ENCODE results near the gene CYB561D1. TPM values are rescaled to one million over a fixed set of nuclear protein-coding genes. Genes with fewer than 3 reads are reported as not detected.

The CYB561D1 gene
- total RNA-seq, 2 donors from 2014 or later = 15.8 to 16.5 TPM

- Mint-ChIP-seq H3K9me3 (no peaks in the 10 kb centered on the region), H3K36me3 (ENCODE audit: insufficient read depth in 2 of 2) (no peaks in the 10 kb centered on the region), H3K4me3 (peak overlapping the region; percentile 78 to 79), H3K27me3 (ENCODE audit: low read depth) (no peaks in the 10 kb centered on the region), H3K4me1 (ENCODE audit: low read depth) (peaks cover 24% of the 10 kb centered on the region), H3K27ac (peak overlapping the region; percentile 94)
- DNase-seq (no peak), ATAC-seq (replicated peaks in 1 of 2) (no peak)
Measured at GRCh38 chr1:109531826-109532364, 38.0 kb downstream of the CYB561D1 start.

GRCh38 chr1:109532365-109533136 lies 38.7 kb downstream of the CYB561D1 start:
- Mint-ChIP-seq H3K4me1 (ENCODE audit: low read depth) (peaks cover 24% of the 10 kb centered on the region), H3K4me3 (peak overlapping the region; percentile 78 to 79), H3K9me3 (no peaks in the 10 kb centered on the region), H3K36me3 (ENCODE audit: insufficient read depth in 2 of 2) (no peaks in the 10 kb centered on the region), H3K27me3 (ENCODE audit: low read depth) (no peaks in the 10 kb centered on the region), H3K27ac (peak overlapping the region; percentile 94)
- peak; percentile 91 to 92 for ATAC-seq (replicated peaks in 1 of 2)
- peak; percentile 90 to 93 for DNase-seq

- Mint-ChIP-seq H3K36me3 (ENCODE audit: insufficient read depth in 2 of 2) (no peaks in the 10 kb centered on the region), H3K9me3 (no peaks in the 10 kb centered on the region), H3K4me1 (ENCODE audit: low read depth) (peaks cover 24% of the 10 kb centered on the region), H3K27me3 (ENCODE audit: low read depth) (no peaks in the 10 kb centered on the region), H3K27ac (no peak overlapping the region), H3K4me3 (no peak overlapping the region)
- DNase-seq = no peak
- ATAC-seq (replicated peaks in 1 of 2) = no peak
Measured at GRCh38 chr1:109534307-109534858, 40.5 kb downstream of the CYB561D1 start.

GRCh38 chr1:109535481-109535880 lies 41.6 kb downstream of the CYB561D1 start:
- H3K27me3 Mint-ChIP-seq (ENCODE audit: low read depth) = no peaks in the 10 kb centered on the region
- DNase-seq (no peak), ATAC-seq (replicated peaks in 1 of 2) (no peak)
- H3K4me1 Mint-ChIP-seq (ENCODE audit: low read depth) = peaks cover 24% of the 10 kb centered on the region
- no peak overlapping the region for H3K4me3 Mint-ChIP-seq
- H3K9me3 Mint-ChIP-seq = no peaks in the 10 kb centered on the region
- H3K36me3 Mint-ChIP-seq (ENCODE audit: insufficient read depth in 2 of 2) = no peaks in the 10 kb centered on the region
- H3K27ac Mint-ChIP-seq = no peak overlapping the region

GRCh38 chr1:109535971-109536491 lies 42.1 kb downstream of the CYB561D1 start:
- peaks cover 19% of the 10 kb centered on the region for H3K4me1 Mint-ChIP-seq (ENCODE audit: low read depth)
- H3K9me3 Mint-ChIP-seq = no peaks in the 10 kb centered on the region
- no peaks in the 10 kb centered on the region for H3K36me3 Mint-ChIP-seq (ENCODE audit: insufficient read depth in 2 of 2)
- H3K27ac Mint-ChIP-seq = no peak overlapping the region
- DNase-seq (no peak), ATAC-seq (replicated peaks in 1 of 2) (no peak)
- no peaks in the 10 kb centered on the region for H3K27me3 Mint-ChIP-seq (ENCODE audit: low read depth)
- H3K4me3 Mint-ChIP-seq = no peak overlapping the region

GRCh38 chr1:109537450-109538178 lies 43.7 kb downstream of the CYB561D1 start:
- no peak for ATAC-seq (replicated peaks in 1 of 2)
- DNase-seq = no peak
- H3K4me3 Mint-ChIP-seq = no peak overlapping the region
- H3K27ac Mint-ChIP-seq = no peak overlapping the region
- H3K9me3 Mint-ChIP-seq = no peaks in the 10 kb centered on the region
- peaks cover 3% of the 10 kb centered on the region for H3K4me1 Mint-ChIP-seq (ENCODE audit: low read depth)
- H3K36me3 Mint-ChIP-seq (ENCODE audit: insufficient read depth in 2 of 2) = no peaks in the 10 kb centered on the region
- H3K27me3 Mint-ChIP-seq (ENCODE audit: low read depth) = no peaks in the 10 kb centered on the region

- no peak for DNase-seq
- no peak for ATAC-seq (replicated peaks in 1 of 2)
- no peak overlapping the region for H3K27ac Mint-ChIP-seq
Measured at GRCh38 chr1:109538827-109539555, 45.1 kb downstream of the CYB561D1 start.

GRCh38 chr1:109539676-109540075 lies 45.8 kb downstream of the CYB561D1 start, which contains the start of gene GPR61:
TSS of gene GPR61 (plus strand) at chr1:109539872. CDS start at chr1:109543023, 3,151 bp downstream.
- Mint-ChIP-seq H3K27ac (no peak within 1 kb of the TSS), H3K4me3 (no peak within 1 kb of the TSS), H3K27me3 (ENCODE audit: low read depth) (no peaks in the 10 kb centered on the region), H3K4me1 (ENCODE audit: low read depth) (no peaks in the 10 kb centered on the region), H3K36me3 (ENCODE audit: insufficient read depth in 2 of 2) (no peaks in the 10 kb centered on the region), H3K9me3 (no peaks in the 10 kb centered on the region)
- ATAC-seq (replicated peaks in 1 of 2) = no peak
- DNase-seq = no peak

More at GRCh38 chr1:109538827-109539555, 45.1 kb downstream of the CYB561D1 start:
- Mint-ChIP-seq H3K4me3 (no peak overlapping the region), H3K36me3 (ENCODE audit: insufficient read depth in 2 of 2) (no peaks in the 10 kb centered on the region), H3K9me3 (no peaks in the 10 kb centered on the region), H3K27me3 (ENCODE audit: low read depth) (no peaks in the 10 kb centered on the region), H3K4me1 (ENCODE audit: low read depth) (no peaks in the 10 kb centered on the region)

- H3K4me3 Mint-ChIP-seq = no peak overlapping the region
- no peaks in the 10 kb centered on the region for H3K36me3 Mint-ChIP-seq (ENCODE audit: insufficient read depth in 2 of 2)
- ATAC-seq (replicated peaks in 1 of 2) = no peak
- no peaks in the 10 kb centered on the region for H3K27me3 Mint-ChIP-seq (ENCODE audit: low read depth)
- no peak overlapping the region for H3K27ac Mint-ChIP-seq
- H3K9me3 Mint-ChIP-seq = no peaks in the 10 kb centered on the region
- peaks cover 3% of the 10 kb centered on the region for H3K4me1 Mint-ChIP-seq (ENCODE audit: low read depth)
- no peak for DNase-seq
Measured at GRCh38 chr1:109541102-109541501, 47.2 kb downstream of the CYB561D1 start.

GRCh38 chr1:109542657-109543056 lies 48.8 kb downstream of the CYB561D1 start:
- Mint-ChIP-seq H3K4me1 (ENCODE audit: low read depth) (peaks cover 17% of the 10 kb centered on the region), H3K9me3 (no peaks in the 10 kb centered on the region), H3K27me3 (ENCODE audit: low read depth) (no peaks in the 10 kb centered on the region), H3K36me3 (ENCODE audit: insufficient read depth in 2 of 2) (peaks cover 0 to 2% of the 10 kb centered on the region in 2 donors), H3K4me3 (no peak overlapping the region), H3K27ac (no peak overlapping the region)
- ATAC-seq (replicated peaks in 1 of 2) = no peak
- DNase-seq = no peak

GRCh38 chr1:109543283-109543987 lies 49.5 kb downstream of the CYB561D1 start:
- H3K27me3 Mint-ChIP-seq (ENCODE audit: low read depth) = no peaks in the 10 kb centered on the region
- no peak for DNase-seq
- H3K9me3 Mint-ChIP-seq = no peaks in the 10 kb centered on the region
- H3K4me1 Mint-ChIP-seq (ENCODE audit: low read depth) = peaks cover 17% of the 10 kb centered on the region
- peaks cover 1 to 4% of the 10 kb centered on the region in 2 donors for H3K36me3 Mint-ChIP-seq (ENCODE audit: insufficient read depth in 2 of 2)
- no peak for ATAC-seq (replicated peaks in 1 of 2)
- no peak overlapping the region for H3K4me3 Mint-ChIP-seq
- no peak overlapping the region for H3K27ac Mint-ChIP-seq
